HepG2 (cell line): Measurements from ENCODE around the gene FAF2. TPM values are rescaled to one million over a fixed set of nuclear protein-coding genes. Genes with fewer than 3 reads are reported as not detected.
A peak's percentile ranks its signal among the peaks of the same experiment; 100 is the strongest.

Experiments used
- BRD4 ChIP-seq: sonication (generic); formaldehyde crosslinking; IDR thresholded peaks from 2 replicates; pipeline ENCODE4 v1.4.0; 2020; ENCODE audit warnings: missing genetic modification reagents
- CBFB ChIP-seq: sonication (generic); formaldehyde crosslinking; IDR thresholded peaks from 2 replicates; pipeline ENCODE4 v1.4.0; 2020; ENCODE audit warnings: missing genetic modification reagents
- CC2D1A ChIP-seq: sonication (generic); formaldehyde crosslinking; IDR thresholded peaks from 2 replicates; pipeline ENCODE4 v1.8.1; 2023; ENCODE audit warnings: mild to moderate bottlenecking, missing genetic modification reagents
- GATAD1 ChIP-seq: IDR thresholded peaks from 2 replicates; pipeline ENCODE4 v1.6.1; 2016; ENCODE audit warnings: missing genetic modification reagents, missing compliant biosample characterization
- HOXA3 ChIP-seq: sonication (generic); formaldehyde crosslinking; IDR thresholded peaks from 2 replicates; pipeline ENCODE4 v1.5.0; 2020; ENCODE audit warnings: missing genetic modification reagents
- REPIN1 ChIP-seq: sonication (generic); formaldehyde crosslinking; IDR thresholded peaks from 2 replicates; pipeline ENCODE4 v1.8.0; 2022; ENCODE audit warnings: missing genetic modification reagents, low read depth, mild to moderate bottlenecking, borderline replicate concordance
- SATB2 ChIP-seq: sonication (generic); formaldehyde crosslinking; IDR thresholded peaks from 2 replicates; pipeline ENCODE4 v1.5.0; 2020; ENCODE audit warnings: missing genetic modification reagents
- SIN3A ChIP-seq: IDR thresholded peaks from 2 replicates; pipeline ENCODE4 v1.6.1; 2011; ENCODE audit warnings: low read depth, mild to moderate bottlenecking, control low read depth, low read length, borderline replicate concordance
- SOX6 ChIP-seq, 2 experiments: fragments of 450-650 bp in 1 of 2; sonication (generic) in 1 of 2; formaldehyde crosslinking in 1 of 2; IDR thresholded peaks; 2 replicates each; pipeline versions ENCODE4 v1.4.0 to v1.6.1; 2017 to 2020; ENCODE audit warnings: antibody characterized with exemption in 1 of 2, mild to moderate bottlenecking in 1 of 2, missing genetic modification reagents in 1 of 2
- STAG1 ChIP-seq: sonication (generic); formaldehyde crosslinking; IDR thresholded peaks from 2 replicates; pipeline ENCODE4 v1.4.0; 2020; ENCODE audit warnings: missing genetic modification reagents
- THAP11 ChIP-seq: IDR thresholded peaks from 2 replicates; pipeline ENCODE4 v1.6.1; 2016; ENCODE audit warnings: missing biosample characterization, missing genetic modification reagents
- ZMYM4 ChIP-seq: sonication (generic); formaldehyde crosslinking; IDR thresholded peaks from 2 replicates; pipeline ENCODE4 v1.8.1; 2023; ENCODE audit warnings: mild to moderate bottlenecking, missing genetic modification reagents
- ZNF781 ChIP-seq: sonication (generic); formaldehyde crosslinking; IDR thresholded peaks from 2 replicates; pipeline ENCODE4 v1.5.1; 2020; ENCODE audit warnings: borderline replicate concordance, mild to moderate bottlenecking, missing genetic modification reagents; ENCODE audit errors: not compliant biosample characterization
- polyA plus RNA-seq, 8 experiments: library from polyadenylated mRNA; depleted of rRNA in 3 of 8; stranded (reverse) in 7 of 8; unstranded in 1 of 8; fragments of >200 nt; fragmentation: Illumina TruSeq in 4 of 8; extraction: Trizol in 4 of 8; gene quantifications; 2 replicates each; pipeline versions ENCODE4 v1.2.1 to v1.2.3, GENCODE V29; 2011 to 2016; ENCODE audit warnings: low read depth in 4 of 8, missing spikeins in 1 of 8, mixed read lengths in 1 of 8; ENCODE audit not compliant: insufficient read depth in 1 of 8
- total RNA-seq, 5 experiments: library from RNA; depleted of rRNA; stranded (reverse); fragments of >200 nt; fragmentation: Illumina TruSeq; extraction: Trizol; gene quantifications; 2 replicates each; pipeline ENCODE4 v1.2.3, GENCODE V29; 2016; ENCODE audit warnings: low read depth in 1 of 5
- TF ChIP-seq, protein P1 (sequence below): sonication (generic); formaldehyde crosslinking; IDR thresholded peaks from 2 replicates; pipeline ENCODE4 v1.4.0; 2020; ENCODE audit warnings: low read depth, missing genetic modification reagents
- TF ChIP-seq, protein P2 (sequence below): sonication (generic); formaldehyde crosslinking; IDR thresholded peaks from 2 replicates; pipeline ENCODE4 v1.4.0; 2020; ENCODE audit warnings: missing genetic modification reagents, mild to moderate bottlenecking, borderline replicate concordance
- TF ChIP-seq, protein P3 (sequence below): sonication (generic); formaldehyde crosslinking; IDR thresholded peaks from 2 replicates; pipeline ENCODE4 v1.8.0; 2022; ENCODE audit warnings: low read depth, missing genetic modification reagents
- TF ChIP-seq, protein P4 (sequence below): sonication (generic); formaldehyde crosslinking; IDR thresholded peaks from 2 replicates; pipeline ENCODE4 v1.4.0; 2020; ENCODE audit warnings: missing genetic modification reagents

The FAF2 gene
- total and polyA plus RNA-seq, 2 of the 13 experiments (the other 11 are each of a cell fraction or from before 2014, with no cell fraction given): 27.8 to 34.3 TPM

DNA sequence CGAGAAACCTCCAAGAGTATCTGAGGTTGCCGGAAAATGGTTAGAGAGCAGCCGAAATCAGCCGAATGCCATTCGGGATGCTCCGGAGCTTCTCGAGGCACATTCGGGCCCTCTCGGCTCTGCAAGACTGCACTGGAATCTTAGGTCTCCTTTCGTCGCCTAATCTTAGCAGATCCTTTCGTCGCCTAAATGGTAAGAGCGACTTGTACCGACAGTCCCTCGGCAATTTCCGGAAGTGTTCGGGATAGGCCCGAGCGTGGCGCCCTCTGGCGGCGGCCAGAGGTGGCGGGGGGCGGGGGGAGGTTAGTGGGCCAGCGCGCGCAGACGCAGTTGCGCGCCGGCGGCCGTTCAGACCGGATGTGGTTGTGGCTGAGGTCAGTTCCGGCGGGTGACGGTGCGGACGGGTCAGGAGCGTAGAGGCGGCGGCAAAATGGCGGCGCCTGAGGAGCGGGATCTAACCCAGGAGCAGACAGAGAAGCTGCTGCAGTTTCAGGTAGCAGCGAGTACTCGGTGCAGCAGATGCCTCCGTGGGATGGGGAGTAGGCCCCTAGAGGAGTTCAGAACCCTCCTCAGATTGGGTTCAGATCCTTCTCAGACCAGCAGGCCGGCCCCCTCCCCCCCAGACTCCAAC is at the start of gene FAF2 (continued):
- no peak for TF ChIP-seq ZNF781 (CRISPR knock-in tag)
- no peak for TF ChIP-seq CC2D1A
- peak; percentile 55; the same call in 1 of the 2 replicates for TF ChIP-seq ZMYM4
- TF ChIP-seq, protein P1, sequence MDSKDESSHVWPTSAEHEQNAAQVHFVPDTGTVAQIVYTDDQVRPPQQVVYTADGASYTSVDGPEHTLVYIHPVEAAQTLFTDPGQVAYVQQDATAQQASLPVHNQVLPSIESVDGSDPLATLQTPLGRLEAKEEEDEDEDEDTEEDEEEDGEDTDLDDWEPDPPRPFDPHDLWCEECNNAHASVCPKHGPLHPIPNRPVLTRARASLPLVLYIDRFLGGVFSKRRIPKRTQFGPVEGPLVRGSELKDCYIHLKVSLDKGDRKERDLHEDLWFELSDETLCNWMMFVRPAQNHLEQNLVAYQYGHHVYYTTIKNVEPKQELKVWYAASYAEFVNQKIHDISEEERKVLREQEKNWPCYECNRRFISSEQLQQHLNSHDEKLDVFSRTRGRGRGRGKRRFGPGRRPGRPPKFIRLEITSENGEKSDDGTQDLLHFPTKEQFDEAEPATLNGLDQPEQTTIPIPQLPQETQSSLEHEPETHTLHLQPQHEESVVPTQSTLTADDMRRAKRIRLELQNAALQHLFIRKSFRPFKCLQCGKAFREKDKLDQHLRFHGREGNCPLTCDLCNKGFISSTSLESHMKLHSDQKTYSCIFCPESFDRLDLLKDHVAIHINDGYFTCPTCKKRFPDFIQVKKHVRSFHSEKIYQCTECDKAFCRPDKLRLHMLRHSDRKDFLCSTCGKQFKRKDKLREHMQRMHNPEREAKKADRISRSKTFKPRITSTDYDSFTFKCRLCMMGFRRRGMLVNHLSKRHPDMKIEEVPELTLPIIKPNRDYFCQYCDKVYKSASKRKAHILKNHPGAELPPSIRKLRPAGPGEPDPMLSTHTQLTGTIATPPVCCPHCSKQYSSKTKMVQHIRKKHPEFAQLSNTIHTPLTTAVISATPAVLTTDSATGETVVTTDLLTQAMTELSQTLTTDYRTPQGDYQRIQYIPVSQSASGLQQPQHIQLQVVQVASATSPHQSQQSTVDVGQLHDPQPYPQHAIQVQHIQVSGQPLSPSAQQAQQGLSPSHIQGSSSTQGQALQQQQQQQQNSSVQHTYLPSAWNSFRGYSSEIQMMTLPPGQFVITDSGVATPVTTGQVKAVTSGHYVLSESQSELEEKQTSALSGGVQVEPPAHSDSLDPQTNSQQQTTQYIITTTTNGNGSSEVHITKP (CRISPR knock-in tag): no peak
- no peak; the same call in 1 of the 2 replicates for TF ChIP-seq SIN3A
- TF ChIP-seq HOXA3 (CRISPR knock-in tag): peak; percentile 92
- peak; percentile 56 for TF ChIP-seq STAG1
- no peak; the same call in 1 of the 2 replicates for TF ChIP-seq BRD4 (CRISPR knock-in tag)
- TF ChIP-seq GATAD1 (CRISPR knock-in tag): peak; percentile 93
- peak; percentile 97 for TF ChIP-seq CBFB (CRISPR knock-in tag)
- TF ChIP-seq, protein P2, sequence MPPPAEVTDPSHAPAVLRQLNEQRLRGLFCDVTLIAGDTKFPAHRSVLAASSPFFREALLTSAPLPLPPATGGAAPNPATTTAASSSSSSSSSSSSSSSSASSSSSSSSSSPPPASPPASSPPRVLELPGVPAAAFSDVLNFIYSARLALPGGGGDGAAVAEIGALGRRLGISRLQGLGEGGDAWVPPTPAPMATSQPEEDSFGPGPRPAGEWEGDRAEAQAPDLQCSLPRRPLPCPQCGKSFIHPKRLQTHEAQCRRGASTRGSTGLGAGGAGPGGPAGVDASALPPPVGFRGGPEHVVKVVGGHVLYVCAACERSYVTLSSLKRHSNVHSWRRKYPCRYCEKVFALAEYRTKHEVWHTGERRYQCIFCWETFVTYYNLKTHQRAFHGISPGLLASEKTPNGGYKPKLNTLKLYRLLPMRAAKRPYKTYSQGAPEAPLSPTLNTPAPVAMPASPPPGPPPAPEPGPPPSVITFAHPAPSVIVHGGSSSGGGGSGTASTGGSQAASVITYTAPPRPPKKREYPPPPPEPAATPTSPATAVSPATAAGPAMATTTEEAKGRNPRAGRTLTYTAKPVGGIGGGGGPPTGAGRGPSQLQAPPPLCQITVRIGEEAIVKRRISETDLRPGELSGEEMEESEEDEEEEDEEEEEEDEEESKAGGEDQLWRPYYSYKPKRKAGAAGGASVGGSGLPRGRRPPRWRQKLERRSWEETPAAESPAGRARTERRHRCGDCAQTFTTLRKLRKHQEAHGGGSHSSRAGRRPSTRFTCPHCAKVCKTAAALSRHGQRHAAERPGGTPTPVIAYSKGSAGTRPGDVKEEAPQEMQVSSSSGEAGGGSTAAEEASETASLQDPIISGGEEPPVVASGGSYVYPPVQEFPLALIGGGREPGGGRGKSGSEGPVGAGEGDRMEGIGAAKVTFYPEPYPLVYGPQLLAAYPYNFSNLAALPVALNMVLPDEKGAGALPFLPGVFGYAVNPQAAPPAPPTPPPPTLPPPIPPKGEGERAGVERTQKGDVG (CRISPR knock-in tag): no peak
- TF ChIP-seq SATB2: 0 out of 2 replicates have a peak, but pooled peaks have one; percentile 24
- peak; percentile 9; the same call in 1 of the 2 replicates for TF ChIP-seq REPIN1 (CRISPR knock-in tag)
- TF ChIP-seq, protein P3, sequence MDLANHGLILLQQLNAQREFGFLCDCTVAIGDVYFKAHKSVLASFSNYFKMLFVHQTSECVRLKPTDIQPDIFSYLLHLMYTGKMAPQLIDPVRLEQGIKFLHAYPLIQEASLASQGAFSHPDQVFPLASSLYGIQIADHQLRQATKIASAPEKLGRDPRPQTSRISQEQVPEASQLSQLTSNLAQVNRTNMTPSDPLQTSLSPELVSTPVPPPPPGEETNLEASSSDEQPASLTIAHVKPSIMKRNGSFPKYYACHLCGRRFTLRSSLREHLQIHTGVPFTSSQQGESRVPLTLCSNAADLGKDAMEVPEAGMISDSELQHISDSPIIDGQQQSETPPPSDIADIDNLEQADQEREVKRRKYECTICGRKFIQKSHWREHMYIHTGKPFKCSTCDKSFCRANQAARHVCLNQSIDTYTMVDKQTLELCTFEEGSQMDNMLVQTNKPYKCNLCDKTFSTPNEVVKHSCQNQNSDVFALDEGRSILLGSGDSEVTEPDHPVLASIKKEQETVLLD (CRISPR knock-in tag): peak; percentile 6; the same call in 1 of the 2 replicates
- TF ChIP-seq, protein P4, sequence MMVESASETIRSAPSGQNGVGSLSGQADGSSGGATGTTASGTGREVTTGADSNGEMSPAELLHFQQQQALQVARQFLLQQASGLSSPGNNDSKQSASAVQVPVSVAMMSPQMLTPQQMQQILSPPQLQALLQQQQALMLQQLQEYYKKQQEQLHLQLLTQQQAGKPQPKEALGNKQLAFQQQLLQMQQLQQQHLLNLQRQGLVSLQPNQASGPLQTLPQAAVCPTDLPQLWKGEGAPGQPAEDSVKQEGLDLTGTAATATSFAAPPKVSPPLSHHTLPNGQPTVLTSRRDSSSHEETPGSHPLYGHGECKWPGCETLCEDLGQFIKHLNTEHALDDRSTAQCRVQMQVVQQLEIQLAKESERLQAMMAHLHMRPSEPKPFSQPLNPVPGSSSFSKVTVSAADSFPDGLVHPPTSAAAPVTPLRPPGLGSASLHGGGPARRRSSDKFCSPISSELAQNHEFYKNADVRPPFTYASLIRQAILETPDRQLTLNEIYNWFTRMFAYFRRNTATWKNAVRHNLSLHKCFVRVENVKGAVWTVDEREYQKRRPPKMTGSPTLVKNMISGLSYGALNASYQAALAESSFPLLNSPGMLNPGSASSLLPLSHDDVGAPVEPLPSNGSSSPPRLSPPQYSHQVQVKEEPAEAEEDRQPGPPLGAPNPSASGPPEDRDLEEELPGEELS (CRISPR knock-in tag): no peak
- no peak for TF ChIP-seq SOX6 (IDR thresholded peaks at IDR 0.05)
- peak; percentile 48; the same call in 1 of the 2 replicates for TF ChIP-seq SOX6 (CRISPR knock-in tag; IDR thresholded peaks at IDR 0.05)
- peak; percentile 90 for TF ChIP-seq THAP11 (CRISPR knock-in tag)
